GM20000 (cell line): ENCODE data around the gene PCP2.

Experiments used
- DNase-seq: peaks from one replicate; pipeline ENCODE4 v3.0.0; 2012; ENCODE audit warnings: low spot score
- TF ChIP-seq, protein P1 (sequence below): IDR thresholded peaks from 2 replicates; pipeline ENCODE4 v1.5.1; 2012; ENCODE audit warnings: mild to moderate bottlenecking, control low read depth; ENCODE audit errors: extremely low read depth, missing control alignments

Gene PCP2

DNA sequence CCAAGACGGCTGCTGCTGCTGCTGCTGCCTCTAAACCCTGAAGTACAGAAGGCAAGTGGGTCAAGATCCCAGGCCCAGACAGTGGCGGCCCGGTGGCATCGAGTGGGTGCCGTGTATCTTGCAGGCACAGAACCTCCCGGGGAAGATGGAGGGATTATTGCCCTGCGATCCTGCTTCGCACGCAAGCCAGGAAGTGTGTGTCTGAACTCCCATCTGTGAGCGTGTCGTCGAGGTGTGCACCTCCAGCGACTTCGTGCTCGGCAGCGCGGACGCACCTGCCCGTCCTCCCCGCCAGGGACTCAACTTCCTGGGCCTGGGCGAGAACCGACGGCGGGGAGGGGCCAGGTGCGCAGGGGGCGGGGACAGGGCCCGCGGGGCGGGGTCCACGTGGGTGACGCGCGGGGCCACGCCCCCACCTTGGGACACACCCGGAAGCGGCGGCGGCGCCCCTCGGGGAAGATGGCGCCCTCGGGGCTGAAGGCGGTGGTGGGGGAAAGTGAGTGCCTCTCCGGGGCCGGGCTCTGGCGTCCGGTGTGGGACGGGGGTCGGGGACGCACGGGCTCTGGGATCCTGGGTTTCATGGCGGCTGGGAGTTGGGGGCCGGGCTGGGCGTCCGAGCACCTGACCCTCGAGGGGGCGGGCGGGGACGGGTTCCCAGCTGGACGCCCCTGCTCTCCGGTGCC, 3.3 kb upstream of the PCP2 start, which contains the start of gene STXBP2:
Gene STXBP2, plus strand, starts transcription at position 420 of the 683 bp plus-strand sequence. Its CDS starts 40 bp downstream, at position 460.
- TF ChIP-seq, protein P1, sequence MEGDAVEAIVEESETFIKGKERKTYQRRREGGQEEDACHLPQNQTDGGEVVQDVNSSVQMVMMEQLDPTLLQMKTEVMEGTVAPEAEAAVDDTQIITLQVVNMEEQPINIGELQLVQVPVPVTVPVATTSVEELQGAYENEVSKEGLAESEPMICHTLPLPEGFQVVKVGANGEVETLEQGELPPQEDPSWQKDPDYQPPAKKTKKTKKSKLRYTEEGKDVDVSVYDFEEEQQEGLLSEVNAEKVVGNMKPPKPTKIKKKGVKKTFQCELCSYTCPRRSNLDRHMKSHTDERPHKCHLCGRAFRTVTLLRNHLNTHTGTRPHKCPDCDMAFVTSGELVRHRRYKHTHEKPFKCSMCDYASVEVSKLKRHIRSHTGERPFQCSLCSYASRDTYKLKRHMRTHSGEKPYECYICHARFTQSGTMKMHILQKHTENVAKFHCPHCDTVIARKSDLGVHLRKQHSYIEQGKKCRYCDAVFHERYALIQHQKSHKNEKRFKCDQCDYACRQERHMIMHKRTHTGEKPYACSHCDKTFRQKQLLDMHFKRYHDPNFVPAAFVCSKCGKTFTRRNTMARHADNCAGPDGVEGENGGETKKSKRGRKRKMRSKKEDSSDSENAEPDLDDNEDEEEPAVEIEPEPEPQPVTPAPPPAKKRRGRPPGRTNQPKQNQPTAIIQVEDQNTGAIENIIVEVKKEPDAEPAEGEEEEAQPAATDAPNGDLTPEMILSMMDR = no peak
- peak; percentile 99 for DNase-seq

DNA sequence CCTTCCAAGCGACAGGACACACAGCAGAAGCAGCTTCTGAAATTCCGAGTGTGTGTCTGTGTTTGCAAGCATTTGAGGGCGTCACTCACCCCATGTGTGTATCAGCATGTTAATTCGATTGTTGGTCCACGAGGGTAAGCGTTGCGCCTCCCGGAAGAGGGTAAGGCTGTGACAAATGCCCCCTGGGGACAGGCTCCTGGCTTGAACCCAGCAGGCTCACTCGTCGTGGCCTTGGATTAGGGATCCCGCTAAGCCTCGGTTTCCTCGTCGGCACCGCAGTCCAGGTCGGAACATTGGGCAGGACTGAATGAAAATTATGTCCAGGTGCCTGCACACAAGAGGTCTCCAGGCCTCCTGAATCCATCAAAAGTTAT, 2.8 kb upstream of the PCP2 start:
- TF ChIP-seq, protein P1 = no peak
- DNase-seq = no peak

DNA sequence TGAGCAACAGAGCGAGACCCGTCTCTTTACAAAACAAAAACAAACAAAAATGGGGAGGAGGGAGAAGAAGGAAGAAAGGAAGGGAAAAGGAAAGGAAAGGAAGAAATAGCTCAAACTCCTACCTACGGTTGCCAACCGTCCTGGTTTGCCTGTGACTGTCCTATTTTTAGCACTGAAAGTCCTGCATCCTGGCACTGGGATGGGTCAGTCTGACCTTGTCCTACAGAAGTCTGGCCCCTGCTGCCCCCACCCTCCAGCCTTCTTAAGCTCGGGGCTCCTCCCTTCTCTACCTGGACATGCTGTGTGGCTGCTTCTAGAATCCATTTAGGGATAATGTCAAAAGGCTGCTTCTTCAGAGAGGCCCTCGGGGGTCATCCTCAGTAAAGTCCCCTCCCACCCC, 2.2 kb upstream of the PCP2 start:
- TF ChIP-seq, protein P1 = no peak
- DNase-seq = no peak

DNA sequence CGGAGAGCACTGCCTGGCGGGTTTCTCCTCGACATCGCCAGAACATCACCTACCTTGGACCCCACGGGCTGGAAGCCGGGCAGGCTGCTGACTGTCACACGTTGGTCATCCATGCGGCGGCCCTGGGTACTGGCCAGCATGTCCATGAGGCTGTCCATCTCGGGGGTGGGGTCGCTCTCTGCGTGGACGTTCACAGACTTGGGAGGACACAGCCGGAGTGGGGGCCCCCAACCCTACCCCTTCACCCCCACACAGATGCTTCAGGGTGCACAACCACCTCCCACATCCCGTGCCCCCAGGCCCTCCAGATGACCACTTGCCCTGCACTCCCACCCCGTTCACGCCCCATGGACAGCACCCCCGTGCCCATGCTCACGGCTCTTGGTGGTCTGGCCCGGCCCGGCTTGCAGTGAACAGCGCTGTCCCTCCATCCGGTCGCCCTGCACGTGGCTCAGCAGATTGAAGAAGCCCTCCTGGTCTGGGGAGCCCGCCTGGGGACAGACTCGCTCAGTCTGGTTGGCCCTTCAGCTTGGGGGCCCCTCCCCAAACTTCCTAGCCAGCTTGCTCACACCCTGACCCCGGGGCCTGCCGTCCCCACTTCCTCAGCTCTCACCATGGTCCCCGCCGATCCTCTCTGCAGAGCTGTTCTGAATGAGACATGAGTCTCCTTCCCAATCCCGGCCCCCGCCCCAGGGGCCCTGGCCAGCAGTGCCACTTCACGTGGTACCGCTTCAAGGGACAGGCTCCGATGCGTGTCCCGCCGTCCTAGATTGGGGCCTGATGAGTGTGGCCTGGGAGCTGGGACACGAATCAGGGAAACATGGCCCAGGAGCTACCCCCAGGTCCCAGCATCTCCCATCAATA, 947 bp downstream of the PCP2 start:
- TF ChIP-seq, protein P1 = no peak
- DNase-seq = no peak

DNA sequence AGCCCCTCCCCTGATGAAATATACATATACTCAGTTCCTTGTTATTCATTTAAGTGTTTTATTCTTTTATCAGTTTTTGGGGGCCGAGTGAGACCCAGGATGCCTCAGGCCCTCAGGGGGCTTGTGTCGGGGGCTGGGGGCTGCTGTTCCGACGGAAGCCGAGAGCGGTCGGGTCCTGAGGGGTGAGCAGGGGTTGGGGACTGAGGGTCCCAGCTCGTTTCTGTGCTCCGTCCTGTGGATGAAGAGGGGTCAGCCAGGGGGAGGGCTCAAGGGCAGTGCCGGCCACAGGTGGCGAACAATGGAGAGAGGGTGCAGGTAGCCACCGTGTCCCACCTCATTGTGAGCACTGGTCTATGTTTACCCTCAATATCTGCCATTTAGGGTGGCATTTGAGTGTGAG, 1.9 kb downstream of the PCP2 start:
- TF ChIP-seq, protein P1 = no peak
- DNase-seq = no peak

DNA sequence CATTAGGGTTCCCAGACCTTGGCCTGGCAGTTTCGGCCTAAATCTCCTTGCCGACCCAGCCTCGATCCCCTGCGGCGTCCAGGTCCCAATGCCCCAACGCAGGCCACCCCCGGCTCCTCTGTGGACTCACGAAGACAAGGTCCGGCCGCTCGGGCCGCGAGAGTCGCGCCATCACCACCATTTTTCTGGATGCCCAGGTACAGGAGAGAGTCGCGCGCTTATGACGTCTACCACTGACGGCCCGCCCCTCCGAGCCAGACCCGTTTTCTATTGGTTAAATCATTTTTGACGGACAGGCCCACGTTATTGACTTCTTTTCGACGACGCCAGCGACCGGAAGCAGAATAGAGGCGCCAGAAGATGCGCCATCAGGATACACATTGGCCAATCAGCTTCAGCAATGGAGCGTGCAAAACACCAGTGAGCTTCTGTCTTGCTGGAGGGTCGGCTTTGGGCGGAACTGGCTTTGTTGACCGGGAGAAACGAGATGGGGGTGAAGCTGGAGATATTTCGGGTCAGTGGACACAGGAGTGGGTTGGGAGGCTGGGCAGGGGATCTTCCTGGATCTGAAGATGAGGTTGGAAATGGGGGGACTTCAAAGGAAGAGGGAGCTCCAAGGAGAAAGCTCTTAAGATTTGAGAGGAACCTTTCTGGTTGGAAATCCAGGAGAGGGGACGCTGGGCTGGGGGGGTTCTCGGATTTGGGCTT, 4.0 kb downstream of the PCP2 start, which contains the start of the genes PET100 and XAB2:
Gene PET100, plus strand, starts transcription at position 447 of the 708 bp plus-strand sequence. Its CDS starts 41 bp downstream, at position 488.
Gene XAB2, minus strand, starts transcription at position 199 of the 708 bp plus-strand sequence. Its CDS starts 18 bp downstream, at position 181.
- DNase-seq = peak; percentile 99
- TF ChIP-seq, protein P1 = no peak
